Urinary bladder (tissue), 4 donors: ENCODE measurements around the gene TCF25. TPM values are rescaled to one million over a fixed set of nuclear protein-coding genes. Genes with fewer than 3 reads are reported as not detected.
"Not testable (repeated sequence)": the region's sequence is repeated elsewhere in the genome, so short reads cannot be mapped to it uniquely, and the experiment has no call there.

ENCODE experiments used
- DNase-seq: peaks from one replicate; pipeline ENCODE4 v3.0.0-alpha.2; 2015; ENCODE audit errors: extremely low spot score
- H3K27ac ChIP-seq: one replicate; pipeline ENCODE4 v1.5.1; 2013; ENCODE audit warnings: low read depth, mild to moderate bottlenecking, moderate library complexity
- H3K36me3 ChIP-seq: one replicate; pipeline ENCODE4 v1.6.1; 2013; ENCODE audit warnings: mild to moderate bottlenecking, moderate library complexity; ENCODE audit not compliant: insufficient read depth
- H3K4me1 ChIP-seq: one replicate; pipeline ENCODE4 v1.6.1; 2013; ENCODE audit warnings: mild to moderate bottlenecking, moderate library complexity; ENCODE audit not compliant: insufficient read depth
- H3K4me3 ChIP-seq: one replicate; pipeline ENCODE4 v1.5.1; 2013; ENCODE audit warnings: low read depth, low read length
- WGBS: extraction: QIAGEN DNeasy Blood & Tissue Kit; methylation state at CpG from one replicate; pipeline ENCODE4 v1.1.7; 2013; 5-methylcytosine and 5-hydroxymethylcytosine counted together
- polyA plus RNA-seq: library from polyadenylated mRNA; stranded (reverse); fragments of 200-250 nt; gene quantifications from one replicate; pipeline ENCODE4 v1.2.3, GENCODE V29; 2013
- total RNA-seq: library from RNA; depleted of rRNA; stranded (reverse); fragments of >200 nt; gene quantifications from one replicate; pipeline ENCODE4 v1.2.3, GENCODE V29; 2014
- donor health status: healthy with polysubstance abuse.
- donor health status: healthy.

Gene TCF25
- total and polyA plus RNA-seq, 2 donors: 107 to 128 TPM

DNA sequence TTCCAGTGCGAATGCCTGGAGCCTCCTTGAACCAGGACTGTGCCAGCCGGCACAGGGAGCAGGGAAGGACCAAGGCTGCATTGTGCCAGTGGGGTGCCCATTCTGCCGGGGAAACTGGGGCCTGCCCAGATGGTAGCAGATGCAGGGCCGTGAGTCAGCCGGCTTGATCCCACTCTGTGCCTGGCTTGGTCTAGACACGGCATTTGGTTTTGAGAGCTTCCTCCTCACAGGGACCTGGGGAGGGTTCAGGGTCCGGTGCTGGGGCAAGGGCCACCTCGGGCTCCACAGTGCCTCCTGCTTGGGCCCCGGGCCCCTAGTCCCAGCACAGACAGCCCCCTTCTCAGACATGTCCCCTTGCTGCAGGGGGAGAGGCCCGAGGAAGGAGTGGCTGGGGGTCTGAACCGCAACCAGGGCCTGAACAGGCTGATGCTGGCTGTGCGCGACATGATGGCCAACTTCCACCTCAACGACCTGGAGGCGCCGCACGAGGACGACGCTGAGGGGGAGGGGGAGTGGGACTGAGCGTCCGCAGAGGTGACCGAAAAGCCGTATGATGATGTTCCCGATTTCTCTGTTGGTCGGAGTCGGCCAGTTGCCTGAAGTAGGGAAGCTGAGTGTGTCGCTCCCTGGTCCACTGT is 37.4 kb downstream of the TCF25 start:
- Histone ChIP-seq H3K36me3 (no peaks in the 10 kb centered on the region), H3K4me3 (no peak overlapping the region), H3K27ac (no peak overlapping the region), H3K4me1 (no peaks in the 10 kb centered on the region)
- no peak for DNase-seq
- WGBS: 91% methylated on average over 27 of the region's 27 CpGs

GRCh38 chr16:89911375-89911774 is 38.0 kb downstream of the TCF25 start:
- no peaks in the 10 kb centered on the region for H3K36me3 ChIP-seq
- H3K4me1 ChIP-seq: no peaks in the 10 kb centered on the region
- DNase-seq: no peak
- 90% methylated on average over 14 of the region's 14 CpGs for WGBS
- H3K4me3 ChIP-seq: no peak overlapping the region
- H3K27ac ChIP-seq: no peak overlapping the region

DNA sequence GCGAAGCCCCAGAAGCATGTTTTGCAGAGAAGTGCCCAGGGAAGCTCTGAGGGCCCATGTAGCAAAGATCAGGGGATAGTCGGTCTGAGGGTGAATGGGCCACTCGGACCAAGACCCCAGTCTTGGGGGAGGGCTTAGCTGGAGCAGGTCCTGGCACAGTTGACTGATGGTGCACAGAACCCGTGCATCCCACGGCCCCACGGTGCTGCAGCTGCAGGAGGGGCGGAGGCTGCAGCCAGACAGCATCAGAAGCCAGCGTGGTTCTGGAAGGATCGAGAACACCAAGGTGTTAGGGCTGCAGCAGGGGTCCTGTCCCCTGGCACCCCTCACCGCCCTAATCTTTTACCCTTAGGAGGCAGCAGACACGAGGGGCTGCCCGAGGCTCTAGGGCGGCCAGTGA is 38.8 kb downstream of the TCF25 start:
- Histone ChIP-seq H3K4me3 (no peak overlapping the region), H3K4me1 (no peaks in the 10 kb centered on the region), H3K27ac (no peak overlapping the region), H3K36me3 (no peaks in the 10 kb centered on the region)
- DNase-seq: no peak
- 82% methylated on average over 13 of the region's 13 CpGs for WGBS

GRCh38 chr16:89912627-89913026 is 39.2 kb downstream of the TCF25 start:
- Histone ChIP-seq H3K4me3 (no peak overlapping the region), H3K36me3 (no peaks in the 10 kb centered on the region), H3K27ac (no peak overlapping the region), H3K4me1 (no peaks in the 10 kb centered on the region)
- no peak for DNase-seq
- WGBS: 66% methylated on average over 14 of the region's 14 CpGs

- DNase-seq: no peak
- Histone ChIP-seq H3K4me1 (no peaks in the 10 kb centered on the region), H3K4me3 (no peak overlapping the region), H3K27ac (no peak overlapping the region), H3K36me3 (no peaks in the 10 kb centered on the region)
- 82% methylated on average over 30 of the region's 30 CpGs for WGBS
Observed at GRCh38 chr16:89913408-89914387, 40.3 kb downstream of the TCF25 start.

DNA sequence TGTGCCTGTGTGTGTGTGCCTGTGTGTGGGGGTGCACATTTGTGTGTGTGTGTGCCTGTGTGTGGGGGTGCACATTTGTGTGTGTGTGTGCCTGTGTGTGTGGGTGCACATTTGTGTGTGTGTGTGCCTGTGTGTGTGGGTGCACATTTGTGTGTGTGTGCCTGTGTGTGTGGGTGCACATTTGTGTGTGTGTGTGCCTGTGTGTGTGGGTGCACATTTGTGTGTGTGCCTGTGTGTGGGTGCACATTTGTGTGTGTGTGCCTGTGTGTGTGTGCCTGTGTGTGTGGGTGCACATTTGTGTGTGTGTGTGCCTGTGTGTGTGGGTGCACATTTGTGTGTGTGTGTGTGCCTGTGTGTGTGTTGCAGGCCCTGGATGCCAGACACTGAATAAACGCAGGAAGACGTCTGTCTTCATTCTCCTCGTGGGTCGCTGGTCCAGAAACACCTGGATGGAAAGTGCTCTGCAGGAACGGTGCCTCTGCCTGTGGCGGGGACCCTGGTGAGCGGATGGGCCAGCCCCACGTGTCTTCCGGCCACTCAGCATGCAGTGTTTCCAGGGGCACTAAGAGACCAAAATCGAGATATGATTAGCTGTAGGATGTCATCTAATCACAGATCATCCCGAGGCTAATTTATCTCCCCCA is 41.4 kb downstream of the TCF25 start:
- not testable (repeated sequence) for H3K27ac ChIP-seq, DNase-seq, H3K36me3 ChIP-seq, H3K4me1 ChIP-seq, H3K4me3 ChIP-seq
- WGBS: 54% methylated on average over 11 of the region's 11 CpGs

DNA sequence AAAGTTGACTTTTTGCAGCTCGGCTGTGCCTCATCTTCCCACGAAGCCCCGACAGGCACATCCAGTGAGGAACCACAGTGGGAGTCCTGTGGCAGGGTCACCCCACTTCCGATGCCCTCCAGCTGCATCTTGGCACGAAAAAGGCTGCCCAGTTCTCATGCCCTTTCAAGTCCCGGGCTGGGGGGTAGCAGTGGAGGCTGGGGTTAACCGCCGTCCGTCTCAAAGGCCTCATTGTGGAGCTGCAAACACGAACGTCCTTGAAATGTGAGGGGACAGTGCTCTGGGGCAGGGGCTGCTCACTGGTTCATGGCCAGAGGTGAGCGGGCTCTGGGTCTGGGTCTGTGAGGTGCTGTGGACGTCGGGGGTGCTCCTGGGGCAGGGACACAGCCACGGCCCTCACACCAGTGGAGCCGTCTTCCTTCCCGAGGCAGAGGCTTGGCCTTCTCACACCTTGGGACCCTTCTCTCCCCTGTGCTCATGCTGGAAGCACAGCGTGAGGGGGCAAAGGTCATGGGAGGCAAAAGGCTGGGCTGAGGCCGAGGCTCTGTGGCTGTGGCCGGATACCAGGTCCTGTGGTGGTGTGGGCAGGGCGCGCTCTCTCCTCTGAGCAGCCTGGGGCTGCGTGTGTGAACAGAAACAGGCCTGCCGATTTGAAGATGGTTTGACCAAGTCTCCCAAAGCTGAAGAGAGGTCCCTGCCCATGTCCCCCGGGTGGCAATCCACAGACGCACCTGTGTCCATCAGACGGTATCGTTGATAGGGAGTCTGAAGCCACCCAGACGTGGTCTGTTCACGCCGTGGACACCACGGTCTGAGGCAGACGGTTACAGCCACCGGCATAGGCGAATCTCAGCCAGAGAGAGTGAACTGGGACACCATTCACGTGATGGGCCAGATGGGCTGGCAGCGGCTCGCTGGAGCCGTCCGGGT is 42.2 kb downstream of the TCF25 start:
- WGBS: 77% methylated on average over 40 of the region's 40 CpGs
- no peak for DNase-seq
- H3K27ac ChIP-seq: no peak overlapping the region
- H3K4me3 ChIP-seq: no peak overlapping the region
- H3K4me1 ChIP-seq: no peaks in the 10 kb centered on the region
- H3K36me3 ChIP-seq: no peaks in the 10 kb centered on the region

DNA sequence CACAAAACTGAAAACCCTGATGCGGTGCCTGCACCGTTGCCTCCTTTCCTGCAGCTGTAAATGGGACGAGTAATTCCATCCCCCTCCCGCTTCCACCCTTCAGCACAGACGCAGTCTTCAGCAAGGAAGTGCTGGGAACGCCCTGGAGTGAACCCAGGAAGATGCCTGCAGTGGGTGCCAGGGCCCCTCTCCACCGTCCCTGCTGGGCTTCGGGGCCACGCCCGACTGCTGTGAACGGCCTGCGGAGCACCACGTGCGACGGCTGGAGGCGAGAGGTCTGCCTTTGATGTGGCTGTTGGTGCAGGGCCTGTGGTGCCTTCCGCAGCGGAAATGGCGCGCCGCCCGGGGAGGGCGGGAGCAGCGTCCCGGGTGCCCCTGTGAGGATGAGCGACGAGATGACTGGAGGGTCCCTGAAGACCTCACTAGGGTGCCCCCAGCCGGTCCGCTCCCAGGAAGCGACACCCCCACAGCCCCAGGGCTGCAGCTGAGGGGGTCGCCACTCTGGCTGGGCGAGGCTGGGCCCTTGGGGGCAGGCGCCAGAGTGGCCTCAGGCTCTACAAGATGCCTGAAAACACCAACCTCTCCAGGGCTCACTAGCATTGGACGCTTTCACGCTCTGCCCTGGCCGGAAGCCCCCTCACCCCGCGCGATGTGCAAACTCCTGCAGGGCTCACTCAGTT is 44.5 kb downstream of the TCF25 start:
- no peak overlapping the region for H3K27ac ChIP-seq
- under 1% methylated on average over 39 of the region's 39 CpGs for WGBS
- H3K36me3 ChIP-seq: no peaks in the 10 kb centered on the region
- no peak for DNase-seq
- peak overlapping the region; percentile 6 for H3K4me3 ChIP-seq
- H3K4me1 ChIP-seq: no peaks in the 10 kb centered on the region

DNA sequence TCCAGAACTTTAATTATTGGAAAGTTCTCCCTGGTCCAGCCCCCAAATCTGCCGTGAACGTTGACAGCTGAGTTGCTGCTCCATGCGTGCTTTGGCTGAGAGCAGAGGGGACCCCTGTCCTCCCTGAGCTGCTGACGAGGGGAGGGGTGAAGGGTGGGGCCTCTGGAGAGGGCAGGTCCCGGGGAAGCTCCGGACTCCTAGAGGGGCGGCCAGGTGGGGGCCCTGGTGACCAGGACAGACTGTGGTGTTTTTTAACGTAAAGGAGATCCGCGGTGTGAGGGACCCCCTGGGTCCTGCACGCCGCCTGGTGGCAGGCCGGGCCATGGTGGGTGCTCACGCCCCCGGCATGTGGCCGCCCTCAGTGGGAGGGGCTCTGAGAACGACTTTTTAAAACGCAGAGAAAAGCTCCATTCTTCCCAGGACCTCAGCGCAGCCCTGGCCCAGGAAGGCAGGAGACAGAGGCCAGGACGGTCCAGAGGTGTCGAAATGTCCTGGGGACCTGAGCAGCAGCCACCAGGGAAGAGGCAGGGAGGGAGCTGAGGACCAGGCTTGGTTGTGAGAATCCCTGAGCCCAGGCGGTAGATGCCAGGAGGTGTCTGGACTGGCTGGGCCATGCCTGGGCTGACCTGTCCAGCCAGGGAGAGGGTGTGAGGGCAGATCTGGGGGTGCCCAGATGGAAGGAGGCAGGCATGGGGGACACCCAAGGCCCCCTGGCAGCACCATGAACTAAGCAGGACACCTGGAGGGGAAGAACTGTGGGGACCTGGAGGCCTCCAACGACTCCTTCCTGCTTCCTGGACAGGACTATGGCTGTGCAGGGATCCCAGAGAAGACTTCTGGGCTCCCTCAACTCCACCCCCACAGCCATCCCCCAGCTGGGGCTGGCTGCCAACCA is 45.3 kb downstream of the TCF25 start, which contains the start of gene MC1R:
MC1R (plus strand) TSS at position 410 of the 895 bp plus-strand sequence; CDS start at position 807, 397 bp downstream.
- H3K36me3 ChIP-seq: no peaks in the 10 kb centered on the region
- DNase-seq: no peak
- no peaks in the 10 kb centered on the region for H3K4me1 ChIP-seq
- no peak within 1 kb of the TSS for H3K27ac ChIP-seq
- WGBS: 7% methylated on average over 23 of the region's 23 CpGs
- H3K4me3 ChIP-seq: peak within 1 kb of the TSS; percentile 6

DNA sequence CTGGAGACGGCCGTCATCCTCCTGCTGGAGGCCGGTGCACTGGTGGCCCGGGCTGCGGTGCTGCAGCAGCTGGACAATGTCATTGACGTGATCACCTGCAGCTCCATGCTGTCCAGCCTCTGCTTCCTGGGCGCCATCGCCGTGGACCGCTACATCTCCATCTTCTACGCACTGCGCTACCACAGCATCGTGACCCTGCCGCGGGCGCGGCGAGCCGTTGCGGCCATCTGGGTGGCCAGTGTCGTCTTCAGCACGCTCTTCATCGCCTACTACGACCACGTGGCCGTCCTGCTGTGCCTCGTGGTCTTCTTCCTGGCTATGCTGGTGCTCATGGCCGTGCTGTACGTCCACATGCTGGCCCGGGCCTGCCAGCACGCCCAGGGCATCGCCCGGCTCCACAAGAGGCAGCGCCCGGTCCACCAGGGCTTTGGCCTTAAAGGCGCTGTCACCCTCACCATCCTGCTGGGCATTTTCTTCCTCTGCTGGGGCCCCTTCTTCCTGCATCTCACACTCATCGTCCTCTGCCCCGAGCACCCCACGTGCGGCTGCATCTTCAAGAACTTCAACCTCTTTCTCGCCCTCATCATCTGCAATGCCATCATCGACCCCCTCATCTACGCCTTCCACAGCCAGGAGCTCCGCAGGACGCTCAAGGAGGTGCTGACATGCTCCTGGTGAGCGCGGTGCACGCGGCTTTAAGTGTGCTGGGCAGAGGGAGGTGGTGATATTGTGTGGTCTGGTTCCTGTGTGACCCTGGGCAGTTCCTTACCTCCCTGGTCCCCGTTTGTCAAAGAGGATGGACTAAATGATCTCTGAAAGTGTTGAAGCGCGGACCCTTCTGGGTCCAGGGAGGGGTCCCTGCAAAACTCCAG is 46.4 kb downstream of the TCF25 start:
- Histone ChIP-seq H3K27ac (no peak overlapping the region), H3K4me1 (no peaks in the 10 kb centered on the region)
- 90% methylated on average over 52 of the region's 52 CpGs for WGBS

DNA sequence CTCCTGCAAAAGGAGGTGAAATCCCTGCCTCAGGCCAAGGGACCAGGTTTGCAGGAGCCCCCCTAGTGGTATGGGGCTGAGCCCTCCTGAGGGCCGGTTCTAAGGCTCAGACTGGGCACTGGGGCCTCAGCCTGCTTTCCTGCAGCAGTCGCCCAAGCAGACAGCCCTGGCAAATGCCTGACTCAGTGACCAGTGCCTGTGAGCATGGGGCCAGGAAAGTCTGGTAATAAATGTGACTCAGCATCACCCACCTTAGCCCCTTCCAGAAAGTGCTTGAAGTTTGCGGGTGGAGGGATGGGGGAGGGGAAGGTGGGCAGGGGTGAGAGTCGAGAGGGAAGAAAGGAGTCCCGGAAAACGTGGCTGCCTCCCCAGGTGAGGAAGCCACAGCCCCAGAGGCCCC is 47.3 kb downstream of the TCF25 start:
- no peaks in the 10 kb centered on the region for H3K36me3 ChIP-seq
- no peak for DNase-seq
- H3K27ac ChIP-seq: no peak overlapping the region
- 45% methylated on average over 6 of the region's 6 CpGs for WGBS
- no peak overlapping the region for H3K4me3 ChIP-seq
- H3K4me1 ChIP-seq: no peaks in the 10 kb centered on the region

More for the DNA sequence above, 46.4 kb downstream of the TCF25 start:
- Histone ChIP-seq H3K36me3 (no peaks in the 10 kb centered on the region), H3K4me3 (no peak overlapping the region)
- no peak for DNase-seq
